Pancreas (tissue), 10 donors: ENCODE measurements around the gene SDK1. TPM values are rescaled to one million over a fixed set of nuclear protein-coding genes. Genes with fewer than 3 reads are reported as not detected.

Source experiments
- ATAC-seq, 4 donors: fragments of 200-7000 bp; cut with Tn5 transposase; one replicate each; pipeline versions ENCODE4 v1.8.0 to v1.9.1; 2020; ENCODE audit warnings: mild to moderate bottlenecking in 4 of 4, moderate library complexity in 4 of 4
- DNase-seq, 6 donors: peaks; one replicate each; pipeline ENCODE4 v3.0.0-alpha.2; 2020
- FAIRE-seq: peaks from 2 replicates; lab custom pipeline; 2012; peaks lifted over from hg19 to GRCh38; lab: Jason Lieb, UNC
- H3K27ac ChIP-seq, 4 donors: fragments of 200-600 bp; sonication (generic); 1 replicate in 3 of 4; 2 replicates in 1 of 4; pipeline versions ENCODE4 v1.5.0 to v1.8.0; 2020
- H3K27me3 ChIP-seq, 4 donors: fragments of 200-600 bp; one replicate each; pipeline ENCODE4 v1.8.0; 2021
- H3K36me3 ChIP-seq, 3 donors: fragments of 200-600 bp; sonication (generic) in 1 of 3; one replicate each; pipeline versions ENCODE4 v1.5.0 to v1.8.0; 2020 to 2021
- H3K4me1 ChIP-seq, 3 donors: fragments of 200-600 bp; one replicate each; pipeline ENCODE4 v1.8.0; 2021
- H3K4me3 ChIP-seq, 4 donors: fragments of 200-600 bp; sonication (generic) in 2 of 4; one replicate each; pipeline versions ENCODE4 v1.5.0 to v1.8.0; 2020 to 2021
- H3K9me3 ChIP-seq, 4 donors: fragments of 200-600 bp; one replicate each; pipeline ENCODE4 v1.8.0; 2021
- CTCF ChIP-seq, 4 donors: fragments of 200-600 bp; sonication (generic) in 3 of 4; IDR thresholded peaks; one replicate each; pipeline versions ENCODE4 v1.5.0 to v1.8.0; 2021; ENCODE audit warnings: antibody characterized with exemption in 4 of 4
- WGBS, 2 donors: extraction: QIAGEN DNeasy Blood & Tissue Kit; methylation state at CpG; one replicate each; pipeline ENCODE4 v1.1.7; 2013; 5-methylcytosine and 5-hydroxymethylcytosine counted together
- intact Hi-C, 3 donors: fragments of 100-400 bp; cut with DNase I; formaldehyde crosslinking; loops; one replicate each; pipeline versions ENCODE4 v1.11.1 to v1.14.2; 2022
- polyA plus RNA-seq, 2 donors: library from polyadenylated mRNA; stranded (reverse); fragments of 200-250 nt; gene quantifications; one replicate each; pipeline ENCODE4 v1.2.3, GENCODE V29; 2013
- total RNA-seq, 6 donors: library from RNA; stranded (reverse); fragmentation: NEBNext Ultra II Directional in 4 of 6; extraction: Animal tissue kit (Norgen Biotek cat#: 25700) in 4 of 6; gene quantifications; one replicate each; pipeline versions ENCODE4 v1.2.1 to v1.2.4, GENCODE V29; 2021 to 2023
- donor health status: healthy with polysubstance abuse.
- donor health status: DM: no; HTN: no; CAD: no; lungs with moderate emphysema.
- donor health status: DM: no; HTN: no; CAD: no.
- donor health status: control.
- donor health status: control.
- donor health status: Bipolar disorder and iron deficiency.
- donor health status: DM: yes; HTN: yes; CAD: no.
- donor health status: DM: no; HTN: no; CAD: no.
- donor health status: DM: no; HTN: no; CAD: no.
- donor health status: DM: yes; HTN: yes; CAD: no.

Gene SDK1
- total and polyA plus RNA-seq, 8 donors: 10.8 to 30.8 (median 19.8) TPM

- no peak overlapping the region for H3K4me3 ChIP-seq
- no peak overlapping the region for H3K27ac ChIP-seq
- TF ChIP-seq CTCF (IDR thresholded peaks at IDR 0.05): no peak
- no peaks in the 10 kb centered on the region for H3K36me3 ChIP-seq
- H3K4me1 ChIP-seq: no peaks in the 10 kb centered on the region
- no peaks in the 10 kb centered on the region for H3K27me3 ChIP-seq
- ATAC-seq (no peak), DNase-seq (no peak), FAIRE-seq (no peak)
- 75 to 82% methylated on average over 4 of the region's 4 CpGs for WGBS, 2 donors
- intact Hi-C loops: no loop called here
- H3K9me3 ChIP-seq: peaks cover 0 to 3% (median 0%) of the 10 kb centered on the region in 4 donors
Observed at GRCh38 chr7:4037877-4038276, 736.8 kb downstream of the SDK1 start.

GRCh38 chr7:4040109-4040928, 739.3 kb downstream of the SDK1 start:
- Histone ChIP-seq H3K4me1 (no peaks in the 10 kb centered on the region), H3K9me3 (peaks cover 0 to 3% (median 0%) of the 10 kb centered on the region in 4 donors), H3K4me3 (no peak overlapping the region), H3K27ac (no peak overlapping the region), H3K36me3 (no peaks in the 10 kb centered on the region), H3K27me3 (no peaks in the 10 kb centered on the region)
- FAIRE-seq (no peak), DNase-seq (no peak), ATAC-seq (no peak)
- WGBS, 2 donors: 83 to 88% methylated on average over 20 of the region's 20 CpGs
- TF ChIP-seq CTCF (IDR thresholded peaks at IDR 0.05): no peak
- intact Hi-C loops: no loop called here

- no peak for TF ChIP-seq CTCF (IDR thresholded peaks at IDR 0.05)
- ATAC-seq: peak in 1 of 4 donors; percentile 55
- H3K4me3 ChIP-seq: no peak overlapping the region
- H3K27ac ChIP-seq: no peak overlapping the region
- H3K36me3 ChIP-seq: no peaks in the 10 kb centered on the region
- H3K4me1 ChIP-seq: no peaks in the 10 kb centered on the region
- DNase-seq: no peak
- no peak for FAIRE-seq
- intact Hi-C loops: no loop called here
- no peaks in the 10 kb centered on the region for H3K27me3 ChIP-seq
- 87 to 90% methylated on average over 11 of the region's 11 CpGs for WGBS, 2 donors
- H3K9me3 ChIP-seq: peaks cover 0 to 3% (median 0%) of the 10 kb centered on the region in 4 donors
Observed at GRCh38 chr7:4042402-4043045, 741.5 kb downstream of the SDK1 start.

GRCh38 chr7:4043988-4044387, 742.9 kb downstream of the SDK1 start:
- Histone ChIP-seq H3K4me1 (no peaks in the 10 kb centered on the region), H3K9me3 (peaks cover 0 to 3% (median 0%) of the 10 kb centered on the region in 4 donors), H3K4me3 (no peak overlapping the region), H3K27me3 (no peaks in the 10 kb centered on the region), H3K27ac (no peak overlapping the region), H3K36me3 (no peaks in the 10 kb centered on the region)
- no peak for FAIRE-seq
- no peak for ATAC-seq
- WGBS, 2 donors: 97% methylated on average over 9 of the region's 9 CpGs
- no peak for TF ChIP-seq CTCF (IDR thresholded peaks at IDR 0.05)
- no peak for DNase-seq
- intact Hi-C loops: no loop called here

GRCh38 chr7:4045450-4045849, 744.4 kb downstream of the SDK1 start:
- H3K27ac ChIP-seq: no peak overlapping the region
- intact Hi-C loops: no loop called here
- no peak for DNase-seq
- H3K27me3 ChIP-seq: no peaks in the 10 kb centered on the region
- ATAC-seq: no peak
- TF ChIP-seq CTCF (IDR thresholded peaks at IDR 0.05): no peak
- 96 to 97% methylated on average over 15 of the region's 15 CpGs for WGBS, 2 donors
- H3K4me3 ChIP-seq: no peak overlapping the region
- H3K36me3 ChIP-seq: no peaks in the 10 kb centered on the region
- no peak for FAIRE-seq
- no peaks in the 10 kb centered on the region for H3K4me1 ChIP-seq
- H3K9me3 ChIP-seq: no peaks in the 10 kb centered on the region
